Retinal pigment epithelial cell (primary cell): ENCODE measurements around the gene FBXL22.

Source experiments
- DNase-seq: peaks from one replicate; pipeline ENCODE4 v3.0.0-alpha.2; 2010; ENCODE audit warnings: low read depth
- H3K4me3 ChIP-seq: 2 replicates; pipeline ENCODE4 v1.5.1; 2011; ENCODE audit warnings: mild to moderate bottlenecking, low read length, control low read depth, moderate library complexity
- CTCF ChIP-seq: conservative IDR thresholded peaks from 2 replicates; pipeline ENCODE4 v1.5.1; 2011; ENCODE audit warnings: low read depth, low read length, control low read depth, inconsistent platforms

Gene FBXL22

GRCh38 chr15:63575312-63575711 lies 21.9 kb upstream of the FBXL22 start:
- H3K4me3 ChIP-seq, result no peak overlapping the region
- TF ChIP-seq CTCF, result no peak
- DNase-seq, result no peak

- no peak for DNase-seq
- TF ChIP-seq CTCF, result no peak
- no peak overlapping the region for H3K4me3 ChIP-seq
Observed at GRCh38 chr15:63576441-63576840, 20.7 kb upstream of the FBXL22 start.

GRCh38 chr15:63582179-63582578 lies 15.0 kb upstream of the FBXL22 start:
- no peak overlapping the region for H3K4me3 ChIP-seq
- DNase-seq, result no peak
- TF ChIP-seq CTCF, result no peak

- TF ChIP-seq CTCF, result no peak
- peak; percentile 34 for DNase-seq
Observed at GRCh38 chr15:63582718-63583426, 14.3 kb upstream of the FBXL22 start.

GRCh38 chr15:63586790-63587189 lies 10.4 kb upstream of the FBXL22 start:
- DNase-seq, result no peak
- H3K4me3 ChIP-seq, result no peak overlapping the region
- no peak for TF ChIP-seq CTCF

More at GRCh38 chr15:63582718-63583426, 14.3 kb upstream of the FBXL22 start:
- H3K4me3 ChIP-seq, result no peak overlapping the region

- TF ChIP-seq CTCF, result no peak
- no peak for DNase-seq
- H3K4me3 ChIP-seq, result no peak overlapping the region
Observed at GRCh38 chr15:63587527-63587926, 9.7 kb upstream of the FBXL22 start.

GRCh38 chr15:63588826-63589225 lies 8.4 kb upstream of the FBXL22 start:
- no peak for TF ChIP-seq CTCF
- no peak for DNase-seq
- no peak overlapping the region for H3K4me3 ChIP-seq
